ENCODE data around the gene ALDOC. TPM values are rescaled to one million over a fixed set of nuclear protein-coding genes. Genes with fewer than 3 reads are reported as not detected.
"Not testable (repeated sequence)": the region's sequence is repeated elsewhere in the genome, so short reads cannot be mapped to it uniquely, and the experiment has no call there.

The ALDOC gene
- total RNA-seq (2014; rRNA removed; shearing (Covaris generic)), result 27.9 and 37.3 TPM in 2 replicates
- 34.5 and 57.3 TPM in 2 replicates for polyA plus RNA-seq (2014; cell fraction: nucleus; rRNA removed)

- peak; percentile 93 for DNase-seq (ENCODE audit: extremely low read depth, low read depth)
Measured at GRCh38 chr17:28576758-28577465, at the start of gene ALDOC. Gene ALDOC, minus strand, starts transcription at chr17:28576895. Its CDS starts 1,363 bp downstream, at chr17:28575532.

DNA sequence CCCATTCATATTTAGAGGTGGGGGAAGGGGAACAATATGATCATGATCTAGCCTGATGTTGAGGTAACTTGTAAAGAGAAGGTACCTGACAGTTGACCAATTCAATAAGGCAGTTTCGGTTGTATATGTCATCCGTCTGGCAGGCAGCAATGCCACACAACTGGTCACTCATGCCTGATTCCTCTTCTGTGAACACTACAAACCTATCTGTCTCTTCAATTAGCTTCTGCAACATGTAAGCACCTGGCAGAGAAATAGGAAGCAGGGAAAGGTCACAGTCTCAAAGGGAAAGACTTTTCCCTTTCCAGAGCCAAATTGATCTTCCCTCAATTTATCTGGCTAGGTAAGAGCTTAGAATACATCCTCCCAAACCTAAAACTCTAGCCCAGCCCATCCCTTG, 47.5 kb upstream of the ALDOC start:
- DNase-seq (ENCODE audit: extremely low read depth, low read depth), result no peak

DNA sequence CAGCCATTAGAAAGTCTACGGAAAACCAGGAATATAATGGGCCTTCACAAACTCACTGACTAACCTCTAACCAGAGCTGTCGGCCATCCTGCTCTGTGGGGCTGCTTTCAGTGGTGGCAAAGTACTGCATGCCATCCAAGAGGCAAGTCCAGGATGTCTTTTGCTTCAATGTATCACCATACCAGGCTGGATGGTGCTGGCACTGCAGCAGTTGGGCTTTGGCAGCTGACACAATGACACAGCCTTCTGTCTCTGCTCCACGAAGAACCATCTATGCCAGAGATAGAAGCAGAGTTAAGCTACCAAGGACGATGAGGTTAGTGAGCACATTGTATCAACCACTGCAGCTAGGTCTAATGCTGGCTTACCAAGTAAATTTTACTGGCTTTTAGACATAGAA, 47.0 kb upstream of the ALDOC start:
- DNase-seq (ENCODE audit: extremely low read depth, low read depth), result no peak

DNA sequence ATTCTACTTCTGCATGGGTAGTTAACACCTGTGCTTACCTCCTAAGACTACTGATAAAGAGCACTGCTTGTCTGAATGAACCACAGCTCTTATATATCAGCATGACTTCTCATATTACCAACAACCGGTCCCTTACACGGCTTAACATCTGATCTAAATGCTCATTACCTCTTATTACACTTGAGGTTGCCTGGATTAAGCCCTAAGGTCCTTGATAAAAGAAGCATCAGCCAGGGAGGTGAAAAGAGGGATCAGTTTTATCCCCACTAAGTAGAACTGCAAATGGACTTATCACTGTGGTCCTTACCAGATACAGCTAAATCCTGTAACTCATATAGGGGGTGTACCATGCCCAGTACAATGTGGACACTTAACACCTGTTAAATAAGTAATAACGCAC, 45.5 kb upstream of the ALDOC start:
- DNase-seq (ENCODE audit: extremely low read depth, low read depth), result no peak

- DNase-seq (ENCODE audit: extremely low read depth, low read depth), result no peak
Measured at GRCh38 chr17:28620010-28620409, 43.3 kb upstream of the ALDOC start.

- DNase-seq (ENCODE audit: extremely low read depth, low read depth), result no peak
Measured at GRCh38 chr17:28618464-28618863, 41.8 kb upstream of the ALDOC start.

GRCh38 chr17:28616281-28616680, 39.6 kb upstream of the ALDOC start:
- DNase-seq (ENCODE audit: extremely low read depth, low read depth), result no peak

DNA sequence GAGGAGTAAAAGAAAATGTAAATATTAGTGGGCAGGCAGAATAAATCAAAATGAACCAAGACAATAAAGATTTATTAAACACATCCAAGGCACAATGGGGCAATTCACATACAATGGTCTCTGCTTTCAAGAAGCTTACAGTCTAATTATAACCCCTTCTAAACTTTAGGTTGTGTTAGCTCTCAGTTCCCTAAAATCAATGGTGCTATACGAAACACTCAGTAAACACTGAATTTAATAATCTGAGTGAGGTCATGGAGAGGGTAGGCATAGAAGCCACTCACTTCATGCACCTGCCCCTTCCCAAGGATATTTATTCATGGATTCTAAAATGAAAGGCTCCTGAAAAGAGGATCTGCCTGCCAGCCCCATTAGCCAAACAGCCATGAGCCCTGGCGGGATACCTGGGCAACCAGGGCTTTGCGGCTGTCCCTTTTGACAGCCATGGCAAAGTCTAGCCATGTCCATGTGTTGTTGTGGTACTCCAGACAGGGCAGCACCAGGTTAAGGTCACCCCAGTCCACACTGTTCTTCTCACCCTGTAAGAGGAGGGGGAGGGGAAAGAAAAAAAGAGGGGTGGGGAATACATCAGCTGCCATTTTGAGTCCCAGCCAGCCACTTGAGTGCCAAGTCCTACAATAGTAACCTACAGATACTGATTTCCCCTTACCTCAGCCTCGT, 38.7 kb upstream of the ALDOC start:
- no peak for DNase-seq (ENCODE audit: extremely low read depth, low read depth)

GRCh38 chr17:28613931-28614381, 37.3 kb upstream of the ALDOC start, which contains the start of gene RSKR:
Gene RSKR, minus strand, starts transcription at chr17:28614185. Its CDS starts 24 bp downstream, at chr17:28614161.
- peak; percentile 19 for DNase-seq (ENCODE audit: extremely low read depth, low read depth)

GRCh38 chr17:28612936-28613872, 36.5 kb upstream of the ALDOC start:
- DNase-seq (ENCODE audit: extremely low read depth, low read depth), result peak; percentile 36

DNA sequence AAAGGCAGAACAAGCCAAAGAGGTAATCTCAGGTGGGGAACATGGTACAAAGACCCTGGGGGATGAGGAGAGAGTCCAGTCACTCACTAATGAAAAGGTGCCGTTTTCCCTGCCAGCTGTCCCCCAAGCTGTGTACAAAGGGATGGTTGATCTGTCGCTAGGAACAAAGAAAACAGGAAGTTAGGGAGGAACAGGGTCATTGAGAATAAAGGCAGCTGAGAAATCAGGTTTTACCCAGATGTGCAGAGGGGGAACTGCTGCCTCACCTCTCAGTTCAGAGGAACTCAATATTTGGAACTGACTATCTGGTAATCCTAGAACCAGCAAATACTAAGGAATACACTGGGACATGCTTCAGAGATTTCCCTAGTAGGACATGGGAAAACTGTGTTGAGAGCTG, 35.8 kb upstream of the ALDOC start:
- DNase-seq (ENCODE audit: extremely low read depth, low read depth), result no peak

GRCh38 chr17:28610376-28610775, 33.7 kb upstream of the ALDOC start:
- DNase-seq (ENCODE audit: extremely low read depth, low read depth), result no peak

DNA sequence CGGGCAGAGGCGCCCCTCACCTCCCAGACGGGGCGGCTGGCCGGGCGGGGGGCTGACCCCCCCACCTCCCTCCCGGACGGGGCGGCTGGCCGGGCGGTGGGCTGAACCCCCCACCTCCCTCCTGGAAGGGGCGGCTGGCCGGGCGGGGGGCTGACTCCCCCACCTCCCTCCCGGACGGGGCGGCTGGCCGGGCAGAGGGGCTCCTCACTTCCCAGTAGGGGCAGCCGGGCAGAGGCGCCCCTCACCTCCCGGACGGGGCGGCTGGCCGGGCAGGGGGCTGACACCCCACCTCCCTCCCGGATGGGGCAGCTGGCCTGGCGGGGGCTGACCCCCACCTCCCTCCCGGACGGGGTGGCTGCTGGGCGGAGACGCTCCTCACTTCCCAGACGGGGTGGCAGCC, 27.3 kb upstream of the ALDOC start:
- not testable (repeated sequence) for DNase-seq (ENCODE audit: extremely low read depth, low read depth)

DNA sequence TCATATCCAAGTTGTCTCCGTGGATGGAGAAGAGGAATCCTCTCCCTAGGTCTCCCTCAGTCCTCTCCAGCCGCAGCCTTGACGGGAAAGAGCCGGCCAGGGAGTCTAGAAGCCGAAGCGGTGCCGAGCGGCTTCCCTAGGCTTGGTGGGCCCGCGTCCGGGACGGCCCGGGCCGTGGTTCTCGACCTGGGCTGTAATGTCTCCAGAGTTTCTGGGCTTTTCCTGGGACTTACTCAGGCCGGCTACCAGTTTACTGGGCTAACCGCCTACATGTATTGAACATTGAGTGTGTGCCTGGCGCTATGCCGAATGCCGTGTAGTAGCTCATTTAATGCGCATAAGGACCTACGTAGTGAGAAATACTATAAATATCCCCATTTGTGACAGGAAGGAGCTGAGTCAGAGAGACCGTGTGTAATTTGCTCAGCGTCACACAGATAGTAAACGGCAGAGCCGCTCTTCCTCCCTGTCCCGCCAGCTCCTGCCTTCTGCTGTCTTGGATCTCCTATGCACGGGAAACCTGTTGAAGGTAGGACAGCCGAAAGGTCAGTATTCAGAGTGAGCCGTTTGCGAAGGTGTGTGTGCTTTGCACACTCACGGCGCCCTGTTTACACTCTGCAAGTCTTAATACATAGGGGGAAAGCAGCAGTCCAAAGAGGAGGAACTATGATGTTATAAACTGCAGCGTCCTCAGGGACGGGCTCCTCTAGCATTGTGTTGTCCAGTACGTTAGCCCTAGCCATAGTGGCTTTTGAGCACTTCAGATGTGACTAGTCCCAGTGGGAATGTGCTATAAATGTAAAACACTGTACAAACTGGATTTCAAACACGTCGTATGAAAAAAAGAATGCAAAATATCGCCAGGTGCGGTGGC, 22.9 kb upstream of the ALDOC start:
- peak; percentile 80 for DNase-seq (ENCODE audit: extremely low read depth, low read depth)

- DNase-seq (ENCODE audit: extremely low read depth, low read depth), result peak; percentile 92
Measured at GRCh38 chr17:28598799-28599310, 22.2 kb upstream of the ALDOC start, which contains the start of gene SPAG5. Gene SPAG5, minus strand, starts transcription at chr17:28599025. Its CDS starts 79 bp downstream, at chr17:28598946.

- no peak for DNase-seq (ENCODE audit: extremely low read depth, low read depth)
Measured at GRCh38 chr17:28598389-28598788, 21.7 kb upstream of the ALDOC start.

GRCh38 chr17:28597606-28598383, 21.1 kb upstream of the ALDOC start:
- DNase-seq (ENCODE audit: extremely low read depth, low read depth), result no peak

GRCh38 chr17:28592260-28592659, 15.6 kb upstream of the ALDOC start:
- no peak for DNase-seq (ENCODE audit: extremely low read depth, low read depth)

GRCh38 chr17:28585851-28586250, 9.2 kb upstream of the ALDOC start:
- no peak for DNase-seq (ENCODE audit: extremely low read depth, low read depth)

Data from NCI-H460 (cell line).